Endothelial cell of umbilical vein (primary cell): ENCODE data around the gene CEP68. TPM values are rescaled to one million over a fixed set of nuclear protein-coding genes. Genes with fewer than 3 reads are reported as not detected.

Source experiments
- BruUV-seq: library from RNA; stranded (reverse); fragments of 400-500 nt; replicated peaks from 2 replicates; lab custom pipeline; 2021; lab: Mats Ljungman, UMichigan
- CTCF ChIA-PET: fragments of 300-600, 350-600 bp; sonication (Branson Sonifier 250); formaldehyde crosslinking; loops from one replicate; lab custom pipeline; 2021; ENCODE audit warnings: antibody characterized with exemption, inconsistent platforms; lab: Charles Lee
- POLR2A ChIA-PET: fragments of 300-600, 350-600 bp; sonication (Branson Sonifier 250); formaldehyde crosslinking; loops from one replicate; lab custom pipeline; 2021; ENCODE audit warnings: antibody characterized with exemption, inconsistent platforms; lab: Charles Lee
- DNase-seq: peaks from one replicate; pipeline ENCODE4 v3.0.0-alpha.2; 2011; ENCODE audit warnings: low read depth, low spot score
- FAIRE-seq: peaks from 2 replicates; lab custom pipeline; 2011; peaks lifted over from hg19 to GRCh38; lab: Jason Lieb, UNC
- H2AFZ ChIP-seq: 2 replicates; pipeline ENCODE4 v1.6.0; 2012; ENCODE audit warnings: low read depth, low read length, control low read depth, inconsistent platforms
- H3K27ac ChIP-seq: 2 replicates; pipeline ENCODE4 v1.5.1; 2011; ENCODE audit warnings: low read depth, mild to moderate bottlenecking, control low read depth, low read length, moderate library complexity; ENCODE audit not compliant: insufficient read depth
- H3K27me3 ChIP-seq, 2 experiments: 2 replicates each; pipeline versions ENCODE4 v1.6.0 to v1.6.1; 2011; ENCODE audit warnings: low read length in 2 of 2, mixed read lengths in 1 of 2; ENCODE audit not compliant: control insufficient read depth in 2 of 2, insufficient read depth in 2 of 2
- H3K36me3 ChIP-seq, 2 experiments: 2 replicates in 1 of 2; 3 replicates in 1 of 2; pipeline ENCODE4 v1.5.1; 2011; ENCODE audit warnings: low read length in 2 of 2, mild to moderate bottlenecking in 1 of 2, moderate library complexity in 1 of 2; ENCODE audit not compliant: control insufficient read depth in 2 of 2, insufficient read depth in 2 of 2; ENCODE audit errors: extremely low read depth in 1 of 2
- H3K4me1 ChIP-seq: 3 replicates; pipeline ENCODE4 v1.5.1; 2011; ENCODE audit warnings: mild to moderate bottlenecking, low read length; ENCODE audit not compliant: control insufficient read depth, insufficient read depth; ENCODE audit errors: extremely low read depth
- H3K4me2 ChIP-seq: 2 replicates; pipeline ENCODE4 v1.6.1; 2011; ENCODE audit warnings: low read length, control low read depth, mixed read lengths; ENCODE audit not compliant: insufficient read depth
- H3K4me3 ChIP-seq, 3 experiments: fragments of 200-600 bp in 1 of 3; sonication (generic), shearing (Covaris generic) in 1 of 3; replicated peaks in 1 of 3; 2 replicates each; pipeline ENCODE4 v1.5.1; 2011 to 2016; ENCODE audit warnings: control low read depth in 3 of 3, low read length in 3 of 3, mild to moderate bottlenecking in 2 of 3, inconsistent platforms in 1 of 3, low read depth in 1 of 3, moderate library complexity in 1 of 3; ENCODE audit not compliant: insufficient read depth in 1 of 3
- H3K79me2 ChIP-seq: 2 replicates; pipeline ENCODE4 v1.6.0; 2012; ENCODE audit warnings: low read length, inconsistent platforms; ENCODE audit not compliant: control insufficient read depth, insufficient read depth
- H3K9ac ChIP-seq: replicated peaks from 2 replicates; pipeline ENCODE3; 2011; ENCODE audit warnings: low read length, control low read depth; ENCODE audit not compliant: insufficient read depth; ENCODE audit errors: extremely low read depth
- H3K9me1 ChIP-seq: replicated peaks from 3 replicates; pipeline ENCODE4 v1.6.0; 2011; ENCODE audit warnings: mild to moderate bottlenecking, low read length; ENCODE audit not compliant: control insufficient read depth, insufficient read depth; ENCODE audit errors: extremely low read depth
- H3K9me3 ChIP-seq: replicated peaks from 2 replicates; pipeline ENCODE4 v1.5.1; 2012; ENCODE audit warnings: low read length, inconsistent platforms; ENCODE audit not compliant: control insufficient read depth, insufficient read depth
- H4K20me1 ChIP-seq: replicated peaks from 2 replicates; pipeline ENCODE3; 2011; ENCODE audit warnings: mild to moderate bottlenecking, low read length; ENCODE audit not compliant: control insufficient read depth, insufficient read depth; ENCODE audit errors: extremely low read depth
- EZH2 ChIP-seq: IDR thresholded peaks from 2 replicates; pipeline ENCODE4 v1.6.1; 2012; ENCODE audit warnings: borderline replicate concordance, low read depth, mild to moderate bottlenecking, moderate library complexity, low read length, inconsistent platforms; ENCODE audit not compliant: severe bottlenecking
- FOS ChIP-seq: IDR thresholded peaks from 2 replicates; pipeline ENCODE4 v1.6.1; 2011; ENCODE audit warnings: mild to moderate bottlenecking, low read length, moderate library complexity, borderline replicate concordance; ENCODE audit not compliant: insufficient read depth
- GATA2 ChIP-seq: IDR thresholded peaks from 2 replicates; pipeline ENCODE4 v1.7.0; 2011; ENCODE audit warnings: low read depth, mild to moderate bottlenecking, moderate library complexity, mixed read lengths, low read length; ENCODE audit not compliant: insufficient read length, insufficient read depth
- JUN ChIP-seq: IDR thresholded peaks from 2 replicates; pipeline ENCODE4 v1.6.1; 2011; ENCODE audit warnings: borderline replicate concordance, low read depth; ENCODE audit not compliant: insufficient read length, insufficient read depth
- MYC ChIP-seq: IDR thresholded peaks from one replicate; pipeline ENCODE4 v1.6.1; 2011; ENCODE audit warnings: mild to moderate bottlenecking, low read depth, low read length
- POLR2A ChIP-seq: IDR thresholded peaks from 2 replicates; pipeline ENCODE4 v1.6.1; 2012; ENCODE audit warnings: low read depth, mild to moderate bottlenecking, control low read depth, low read length
- POLR2AphosphoS5 ChIP-seq: IDR thresholded peaks from 2 replicates; pipeline ENCODE4 v1.6.1; 2012; ENCODE audit warnings: low read depth, mild to moderate bottlenecking, control low read depth, low read length, moderate library complexity; ENCODE audit not compliant: insufficient read depth
- dilution Hi-C: fragments of 300-500 bp; cut with MboI; formaldehyde crosslinking; loops from one replicate; pipeline ENCODE4 v1.15.0; 2019; ENCODE audit warnings: low sequenced_read_pairs; ENCODE audit not compliant: extremely low pct_ligation_motif_present
- intact Hi-C: fragments of 100-400 bp; cut with micrococcal nuclease; formaldehyde crosslinking; loops from one replicate; pipeline ENCODE4 v1.10.0; 2022
- polyA plus RNA-seq, 4 experiments: library from polyadenylated mRNA; depleted of rRNA in 3 of 4; stranded (reverse) in 3 of 4; unstranded in 1 of 4; fragments of >200 nt; gene quantifications; 2 replicates each; pipeline versions ENCODE4 v1.2.1 to v1.2.3, GENCODE V29; 2011 to 2012; ENCODE audit warnings: missing spikeins in 1 of 4
- total RNA-seq: library from RNA; stranded (reverse); gene quantifications from 2 replicates; pipeline ENCODE4 v1.2.3, GENCODE V29; 2021
- TF ChIP-seq, protein P1 (sequence below): IDR thresholded peaks from 2 replicates; pipeline ENCODE4 v1.6.1; 2011; ENCODE audit not compliant: insufficient read depth, insufficient read length
- TF ChIP-seq, protein P2 (sequence below), 2 donors: IDR thresholded peaks; 1 replicate in 1 of 2; 2 replicates in 1 of 2; pipeline ENCODE4 v1.5.1; 2011; ENCODE audit warnings: low read length in 2 of 2, mild to moderate bottlenecking in 2 of 2, moderate library complexity in 2 of 2, control low read depth in 1 of 2, inconsistent platforms in 1 of 2, low read depth in 1 of 2; ENCODE audit not compliant: insufficient read depth in 1 of 2; ENCODE audit errors: extremely low read depth in 1 of 2

CEP68 gene
- total and polyA plus RNA-seq, 2 donors (not counting 3 experiments of a cell fraction or from before 2014, with no cell fraction given) = 21.4 to 22.0 TPM

DNA sequence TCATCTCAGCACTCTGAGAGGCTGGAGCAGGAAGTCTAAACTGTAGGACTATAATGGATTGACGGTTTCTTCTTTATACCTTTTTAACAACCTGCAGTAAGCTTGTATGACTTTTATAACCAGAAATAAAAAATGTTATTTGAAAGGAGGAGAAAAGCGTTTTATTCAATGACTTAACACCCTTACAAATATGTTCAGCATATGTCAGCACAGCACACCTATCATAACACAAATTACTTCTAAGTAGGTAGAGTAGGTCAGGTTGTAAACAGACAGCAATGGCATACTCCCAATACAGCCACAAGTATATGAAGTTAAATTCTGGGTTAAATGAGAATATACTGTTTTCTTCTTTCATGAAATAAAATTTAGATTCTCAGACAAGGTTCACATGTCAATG, 57.6 kb downstream of the CEP68 start:
- CTCF ChIA-PET = interaction anchor here (1.5 to 1.7 kb wide), 2 partner anchors 12 to 13 kb away, joined by 3 to 4 read pairs; no protein-coding TSS in a partner anchor

More for the DNA sequence above, 57.6 kb downstream of the CEP68 start:
- H3K9me1 ChIP-seq = peaks cover 5% of the 10 kb centered on the region
- DNase-seq (no peak), FAIRE-seq (no peak)
- H3K27me3 ChIP-seq = no peaks in the 10 kb centered on the region
- no peaks in the 10 kb centered on the region for H3K9me3 ChIP-seq
- no peak overlapping the region for H3K4me3 ChIP-seq
- H3K36me3 ChIP-seq = no peaks in the 10 kb centered on the region
- POLR2A ChIA-PET = no interaction called here
- no peak overlapping the region for H3K4me2 ChIP-seq
- BruUV-seq = no TSS peak
- no peak overlapping the region for H3K9ac ChIP-seq
- H2AFZ ChIP-seq = no peak overlapping the region
- peaks cover 98% of the 10 kb centered on the region for H3K79me2 ChIP-seq
- H4K20me1 ChIP-seq = peaks cover 42% of the 10 kb centered on the region
- TF ChIP-seq POLR2AphosphoS5 = no peak
- TF ChIP-seq, protein P1, sequence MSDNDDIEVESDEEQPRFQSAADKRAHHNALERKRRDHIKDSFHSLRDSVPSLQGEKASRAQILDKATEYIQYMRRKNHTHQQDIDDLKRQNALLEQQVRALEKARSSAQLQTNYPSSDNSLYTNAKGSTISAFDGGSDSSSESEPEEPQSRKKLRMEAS = no peak
- TF ChIP-seq, protein P2, sequence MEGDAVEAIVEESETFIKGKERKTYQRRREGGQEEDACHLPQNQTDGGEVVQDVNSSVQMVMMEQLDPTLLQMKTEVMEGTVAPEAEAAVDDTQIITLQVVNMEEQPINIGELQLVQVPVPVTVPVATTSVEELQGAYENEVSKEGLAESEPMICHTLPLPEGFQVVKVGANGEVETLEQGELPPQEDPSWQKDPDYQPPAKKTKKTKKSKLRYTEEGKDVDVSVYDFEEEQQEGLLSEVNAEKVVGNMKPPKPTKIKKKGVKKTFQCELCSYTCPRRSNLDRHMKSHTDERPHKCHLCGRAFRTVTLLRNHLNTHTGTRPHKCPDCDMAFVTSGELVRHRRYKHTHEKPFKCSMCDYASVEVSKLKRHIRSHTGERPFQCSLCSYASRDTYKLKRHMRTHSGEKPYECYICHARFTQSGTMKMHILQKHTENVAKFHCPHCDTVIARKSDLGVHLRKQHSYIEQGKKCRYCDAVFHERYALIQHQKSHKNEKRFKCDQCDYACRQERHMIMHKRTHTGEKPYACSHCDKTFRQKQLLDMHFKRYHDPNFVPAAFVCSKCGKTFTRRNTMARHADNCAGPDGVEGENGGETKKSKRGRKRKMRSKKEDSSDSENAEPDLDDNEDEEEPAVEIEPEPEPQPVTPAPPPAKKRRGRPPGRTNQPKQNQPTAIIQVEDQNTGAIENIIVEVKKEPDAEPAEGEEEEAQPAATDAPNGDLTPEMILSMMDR (IDR thresholded peaks at IDR 0.05; ENCODE audit: extremely low read depth in 1 of 2, insufficient read depth in 1 of 2, low read depth in 1 of 2, low read length in 2 of 2) = no peak
- no peak for TF ChIP-seq FOS
- TF ChIP-seq POLR2A = no peak
- no peak for TF ChIP-seq GATA2
- TF ChIP-seq JUN = no peak
- TF ChIP-seq MYC = no peak
- TF ChIP-seq EZH2 = no peak
- dilution Hi-C loops = no loop called here
- intact Hi-C loops = no loop called here
- no peak overlapping the region for H3K27ac ChIP-seq
- H3K4me1 ChIP-seq = no peaks in the 10 kb centered on the region
